NCI-H1417 treated with DMSO at 0.1 percent for 48 hours (cell line): Measurements from ENCODE around the gene KRTAP11-1.

Experiments
- DNase-seq: peaks from one replicate; lab custom pipeline; 2025; lab: John Stamatoyannopoulos, UW

Gene KRTAP11-1, protein sequence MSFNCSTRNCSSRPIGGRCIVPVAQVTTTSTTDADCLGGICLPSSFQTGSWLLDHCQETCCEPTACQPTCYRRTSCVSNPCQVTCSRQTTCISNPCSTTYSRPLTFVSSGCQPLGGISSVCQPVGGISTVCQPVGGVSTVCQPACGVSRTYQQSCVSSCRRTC

DNA sequence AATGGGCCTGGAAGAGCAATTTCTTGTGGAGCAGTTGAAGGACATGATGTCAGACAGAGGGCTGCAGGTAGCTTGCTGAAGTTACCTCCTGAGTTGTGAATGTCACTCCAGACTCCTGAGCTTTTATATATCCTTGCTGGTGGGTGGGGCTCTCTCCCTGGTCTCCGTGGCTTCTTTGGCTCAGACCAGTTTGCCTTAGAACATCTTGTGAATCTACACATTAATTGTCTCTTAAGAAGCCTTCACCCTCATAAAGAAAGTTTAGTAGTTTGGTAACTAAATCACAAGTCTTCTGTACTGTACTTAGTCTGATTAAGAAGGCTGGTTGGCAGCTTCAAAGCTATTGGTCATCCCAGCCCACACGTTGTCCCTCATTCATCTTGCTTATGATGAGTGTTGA lies at the start of gene KRTAP11-1:
KRTAP11-1 (minus strand) TSS at position 101 of the 400 bp plus-strand sequence; CDS start at position 45, 56 bp downstream.
- DNase-seq = no peak

DNA sequence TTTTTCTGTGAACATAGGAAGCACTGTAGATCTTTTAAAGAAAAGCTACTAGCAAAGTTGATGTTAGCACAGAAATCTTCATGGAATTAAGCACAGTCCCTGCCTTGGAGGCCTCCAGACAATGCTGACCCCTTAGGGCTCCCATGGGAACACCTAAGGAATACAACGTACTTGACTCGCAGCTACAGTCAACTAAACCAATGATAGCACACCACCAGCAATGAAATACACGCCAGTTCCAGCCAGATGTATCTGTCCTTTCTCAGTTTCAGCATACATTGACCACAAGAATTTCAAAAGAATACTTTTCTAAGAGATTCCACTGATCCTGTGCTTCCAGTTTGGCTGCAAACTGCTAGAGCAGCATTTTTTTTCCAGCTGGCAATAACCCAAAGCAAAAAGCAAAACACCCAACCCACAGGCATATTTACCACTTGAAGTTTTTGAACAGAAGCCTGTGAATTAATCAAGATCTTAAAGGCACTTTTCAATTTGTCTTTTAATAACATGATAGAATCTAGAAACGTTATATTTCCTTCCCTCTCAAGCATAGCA lies 42.8 kb upstream of the KRTAP11-1 start:
- no peak for DNase-seq

DNA sequence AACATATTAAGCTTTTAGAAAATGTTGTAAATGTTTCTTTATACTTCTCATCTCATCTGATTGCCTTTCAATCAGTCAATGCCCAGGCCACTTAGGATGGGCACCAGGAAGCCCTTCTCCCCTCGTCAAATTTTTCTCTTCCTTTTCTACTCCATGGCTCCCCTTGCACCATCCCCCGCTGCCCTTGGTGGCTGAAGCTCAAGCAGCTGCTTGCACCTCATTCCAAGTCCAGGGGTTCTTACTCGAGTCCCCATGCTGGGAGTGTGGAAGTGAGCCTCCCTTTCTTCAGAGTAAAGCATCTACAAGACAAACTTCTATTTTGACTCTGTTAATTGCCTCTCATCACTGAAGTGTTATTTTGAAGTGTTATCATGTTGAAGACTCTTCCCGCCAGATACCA lies 39.7 kb upstream of the KRTAP11-1 start:
- no peak for DNase-seq

DNA sequence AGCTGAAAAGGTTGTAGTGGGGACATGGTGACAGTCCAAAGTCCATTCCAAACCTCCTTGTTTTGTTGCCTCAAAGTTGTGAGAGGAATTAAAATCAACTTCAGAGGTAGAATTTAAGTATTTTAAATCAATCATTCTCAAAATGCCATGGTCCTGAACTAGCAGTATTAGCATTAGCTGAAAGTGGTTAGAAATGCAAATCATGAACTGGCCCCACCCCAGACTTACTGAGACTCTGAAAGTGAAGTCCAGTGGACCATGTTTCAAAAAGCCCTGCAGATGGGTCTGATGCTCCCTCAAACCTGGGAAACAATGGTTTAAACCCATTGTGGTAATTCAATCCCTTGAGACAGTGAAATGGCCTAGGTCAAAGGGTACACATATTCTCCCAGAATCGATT lies 36.2 kb upstream of the KRTAP11-1 start:
- no peak for DNase-seq

DNA sequence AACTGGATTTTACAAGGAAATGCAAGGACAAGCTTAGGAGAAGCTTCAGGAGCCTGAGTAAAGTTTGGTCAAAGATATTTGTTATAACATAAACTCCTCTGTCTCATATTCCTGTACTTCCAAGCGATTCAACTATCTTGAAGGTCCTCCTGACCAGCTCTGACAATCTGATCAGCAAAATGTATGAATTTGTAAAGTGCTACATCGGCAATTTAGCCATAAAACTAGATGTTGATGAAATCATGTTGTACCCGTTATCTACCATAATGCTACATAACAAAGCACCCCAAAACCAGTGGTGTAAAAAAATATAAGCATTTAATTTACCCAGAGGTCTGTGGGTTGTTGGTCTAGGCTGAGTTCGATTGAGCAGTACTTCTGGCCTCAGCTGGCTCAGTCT lies 19.5 kb upstream of the KRTAP11-1 start:
- DNase-seq = no peak

DNA sequence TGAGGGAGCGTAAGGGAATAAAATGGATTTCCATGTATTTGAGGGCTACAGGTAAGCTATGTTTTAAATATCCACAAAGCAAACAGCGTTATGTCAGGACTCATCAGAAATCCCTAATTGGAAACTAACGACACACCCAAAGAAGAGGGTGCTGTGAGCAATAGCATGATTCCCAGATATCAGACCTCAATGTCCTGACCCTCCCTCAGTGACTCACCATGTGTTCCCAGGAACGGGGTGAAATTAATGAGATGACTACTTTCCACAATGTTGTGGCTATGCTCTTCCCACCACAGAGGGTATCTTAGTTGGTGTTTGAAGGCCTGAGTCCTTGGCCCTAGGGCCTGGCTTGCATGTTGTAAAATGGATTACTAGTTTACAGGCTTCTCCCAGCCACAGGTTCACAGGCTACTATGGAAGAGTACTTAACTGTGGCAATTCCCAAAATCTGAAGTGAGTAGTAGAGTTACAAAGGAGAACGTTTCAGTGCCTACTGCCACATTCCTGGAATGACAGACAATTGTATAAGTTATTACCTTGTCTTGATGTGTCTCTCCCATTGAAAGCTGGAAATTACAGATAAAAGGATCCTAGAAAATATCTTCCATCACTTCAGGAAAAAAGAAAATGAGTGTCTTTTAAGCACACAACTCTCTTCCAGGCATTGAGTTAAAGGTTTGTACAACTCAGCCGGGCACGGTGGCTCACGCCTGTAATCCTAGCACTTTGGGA lies 1.7 kb upstream of the KRTAP11-1 start:
- DNase-seq = no peak

DNA sequence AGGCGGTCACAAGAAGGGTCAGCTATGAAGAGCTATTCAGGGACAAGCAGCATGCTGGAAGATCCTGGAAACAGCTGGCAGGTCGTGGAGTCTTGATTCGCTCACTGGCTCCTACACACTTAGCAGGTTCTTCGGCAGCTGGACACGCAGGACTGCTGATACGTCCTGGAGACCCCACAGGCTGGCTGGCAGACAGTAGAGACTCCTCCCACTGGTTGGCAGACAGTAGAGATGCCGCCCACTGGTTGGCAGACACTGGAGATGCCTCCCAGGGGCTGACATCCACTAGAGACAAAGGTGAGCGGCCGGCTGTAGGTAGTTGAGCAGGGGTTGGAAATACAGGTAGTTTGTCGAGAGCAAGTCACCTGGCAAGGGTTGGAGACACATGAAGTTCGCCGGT lies 466 bp downstream of the KRTAP11-1 start:
- no peak for DNase-seq

DNA sequence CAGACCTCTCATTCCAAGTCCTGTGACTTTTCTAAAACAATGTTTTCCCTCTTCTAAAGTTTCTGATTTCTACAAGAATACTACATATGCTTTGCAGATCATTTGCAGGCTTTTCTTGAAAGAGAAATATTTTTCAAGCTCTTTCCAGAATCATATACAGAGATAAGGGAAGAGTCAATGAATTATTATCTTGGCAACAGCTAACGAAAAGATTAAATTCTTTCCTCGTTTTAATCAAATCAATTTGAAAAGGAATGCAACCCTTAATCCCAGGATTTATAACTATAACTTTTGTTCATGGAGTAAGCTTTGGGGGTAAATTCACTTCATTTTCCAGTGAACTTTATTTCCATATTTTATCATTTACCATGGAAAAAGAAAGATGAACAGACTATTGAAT lies 6.9 kb downstream of the KRTAP11-1 start:
- no peak for DNase-seq

DNA sequence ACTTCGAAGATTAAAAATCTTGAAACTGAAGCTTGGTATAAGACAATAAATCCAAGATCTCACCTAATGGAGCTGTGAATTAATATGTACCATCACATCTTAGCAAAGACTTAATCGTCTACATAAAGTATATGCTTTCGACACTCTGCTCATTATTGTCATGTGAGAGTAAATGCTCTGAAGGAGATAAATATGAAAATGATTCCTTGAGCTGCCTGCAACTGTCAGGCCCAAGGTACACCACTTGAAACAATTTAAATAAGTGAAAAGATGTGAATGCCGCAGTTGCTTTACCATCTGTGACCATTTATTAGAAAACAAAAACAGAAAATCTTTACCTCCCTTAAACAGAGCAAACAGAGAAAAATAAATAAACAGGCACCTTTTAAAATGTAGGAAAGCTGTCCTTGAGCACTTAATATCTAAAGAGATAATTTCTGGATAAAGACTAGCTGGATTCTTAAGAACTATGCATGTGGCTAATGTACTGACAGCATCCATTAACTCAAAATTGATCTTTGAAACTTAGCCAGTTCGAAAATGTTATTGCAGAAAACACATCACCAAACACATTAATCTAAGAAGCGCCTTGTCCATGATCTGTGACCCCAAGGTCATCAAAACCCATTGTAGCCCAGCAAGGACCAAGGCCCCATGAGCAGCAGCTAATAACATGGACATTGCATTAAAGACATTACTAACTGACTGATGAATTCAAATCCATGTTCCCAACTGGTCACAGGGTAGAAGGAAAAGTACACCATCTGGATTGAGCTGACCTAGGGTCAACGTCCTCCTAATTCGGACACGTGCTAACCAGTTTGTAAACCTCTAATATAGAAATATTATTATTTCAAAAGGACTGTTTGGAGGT lies 33.5 kb downstream of the KRTAP11-1 start:
- no peak for DNase-seq

DNA sequence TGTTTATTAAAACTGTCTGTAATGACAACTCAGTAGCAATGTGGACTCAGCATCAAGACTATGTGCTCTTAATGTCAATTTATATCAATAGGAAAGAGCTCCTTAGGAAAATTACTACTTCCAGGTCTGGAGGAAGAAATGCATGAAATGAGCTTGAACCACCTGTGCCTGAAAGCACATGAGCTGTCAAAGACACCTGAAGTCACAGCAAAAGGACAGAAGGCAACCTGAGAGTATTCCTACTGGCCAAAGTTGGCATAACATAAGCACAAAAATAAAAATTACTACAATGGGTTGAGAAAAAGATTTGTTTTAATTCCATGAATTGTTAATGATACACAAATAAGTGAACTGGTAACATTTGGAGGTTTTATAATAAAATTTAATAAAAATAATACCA lies 38.4 kb downstream of the KRTAP11-1 start:
- DNase-seq = no peak

DNA sequence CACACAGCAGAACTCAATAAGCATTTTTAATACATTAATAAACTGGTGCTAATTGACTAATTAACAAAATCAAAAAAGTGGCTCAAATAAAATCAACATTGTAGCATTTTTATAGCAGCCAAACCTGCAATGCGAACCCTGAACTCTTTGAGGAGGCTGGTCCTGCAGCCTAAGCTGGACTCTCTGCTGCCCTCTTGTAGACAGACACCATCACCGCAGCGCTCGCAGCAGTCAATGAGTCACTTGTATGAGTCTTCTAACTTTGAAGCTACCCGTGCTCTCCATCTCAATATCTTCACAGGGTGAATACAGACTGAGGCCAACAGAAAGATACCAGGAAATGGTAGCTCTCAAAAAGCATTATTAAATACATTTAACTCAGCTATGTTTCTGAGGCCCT lies 42.1 kb downstream of the KRTAP11-1 start:
- no peak for DNase-seq

DNA sequence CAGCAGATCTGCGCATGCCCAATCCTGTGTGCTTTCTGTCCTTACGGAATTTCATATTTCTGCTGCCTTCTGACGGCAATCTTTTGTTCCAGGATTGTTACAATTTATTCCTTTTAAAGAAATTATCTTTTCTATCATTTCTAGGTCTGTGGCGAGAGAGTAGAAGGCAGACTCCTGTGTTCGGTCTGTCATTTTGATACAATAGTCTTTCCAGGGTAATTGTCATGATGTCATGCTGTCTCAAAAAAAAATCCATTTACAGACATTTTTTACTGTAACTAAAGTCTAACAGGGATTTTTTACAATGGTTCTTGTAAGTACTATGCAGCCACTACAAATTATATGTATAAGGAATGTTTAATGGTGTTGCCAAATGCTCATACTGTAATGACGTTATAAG lies 42.8 kb downstream of the KRTAP11-1 start:
- DNase-seq = no peak

DNA sequence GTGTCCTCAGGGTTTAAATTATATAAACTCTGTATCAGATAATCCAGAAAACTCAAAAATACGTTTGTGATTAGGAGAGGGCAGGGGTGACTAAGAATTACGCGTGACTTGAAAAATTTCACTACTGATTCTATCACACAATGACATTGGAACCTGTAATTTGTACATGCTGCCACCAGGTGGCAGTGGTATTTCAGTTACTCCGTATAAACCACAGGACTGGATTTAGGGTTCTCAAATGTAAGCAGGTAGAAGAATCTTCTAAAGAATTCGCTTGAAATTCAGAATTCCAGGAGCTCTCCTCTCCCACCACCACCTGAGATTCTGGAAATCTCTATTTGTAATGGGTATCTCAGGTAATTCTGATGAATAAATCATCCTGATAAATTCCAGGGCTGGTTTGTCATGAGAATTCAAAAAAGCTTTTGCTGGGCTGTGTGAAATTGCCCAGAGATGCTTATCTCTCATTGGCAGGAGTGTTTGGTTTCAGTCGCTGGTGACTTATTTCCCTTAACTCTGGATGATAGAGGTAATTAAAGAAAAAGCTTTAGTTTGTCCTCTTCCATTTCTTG lies 50.1 kb downstream of the KRTAP11-1 start:
- DNase-seq = no peak
